NCI-H1694 treated with DMSO at 0.1 percent for 48 hours (cell line): ENCODE data around the gene NINJ1.

Experiments used
- DNase-seq: peaks from one replicate; lab custom pipeline; 2025; lab: John Stamatoyannopoulos, UW

NINJ1 gene

GRCh38 chr9:93100276-93100636 is 33.8 kb downstream of the NINJ1 start:
- no peak for DNase-seq

- DNase-seq = no peak
These were observed 34.3 kb downstream of the NINJ1 start for GRCh38 chr9:93099551-93100275.

GRCh38 chr9:93098236-93098946 is 35.7 kb downstream of the NINJ1 start:
- no peak for DNase-seq

GRCh38 chr9:93097511-93098201 is 36.4 kb downstream of the NINJ1 start:
- DNase-seq = no peak

GRCh38 chr9:93096811-93097382 is 37.2 kb downstream of the NINJ1 start:
- DNase-seq = no peak

DNA sequence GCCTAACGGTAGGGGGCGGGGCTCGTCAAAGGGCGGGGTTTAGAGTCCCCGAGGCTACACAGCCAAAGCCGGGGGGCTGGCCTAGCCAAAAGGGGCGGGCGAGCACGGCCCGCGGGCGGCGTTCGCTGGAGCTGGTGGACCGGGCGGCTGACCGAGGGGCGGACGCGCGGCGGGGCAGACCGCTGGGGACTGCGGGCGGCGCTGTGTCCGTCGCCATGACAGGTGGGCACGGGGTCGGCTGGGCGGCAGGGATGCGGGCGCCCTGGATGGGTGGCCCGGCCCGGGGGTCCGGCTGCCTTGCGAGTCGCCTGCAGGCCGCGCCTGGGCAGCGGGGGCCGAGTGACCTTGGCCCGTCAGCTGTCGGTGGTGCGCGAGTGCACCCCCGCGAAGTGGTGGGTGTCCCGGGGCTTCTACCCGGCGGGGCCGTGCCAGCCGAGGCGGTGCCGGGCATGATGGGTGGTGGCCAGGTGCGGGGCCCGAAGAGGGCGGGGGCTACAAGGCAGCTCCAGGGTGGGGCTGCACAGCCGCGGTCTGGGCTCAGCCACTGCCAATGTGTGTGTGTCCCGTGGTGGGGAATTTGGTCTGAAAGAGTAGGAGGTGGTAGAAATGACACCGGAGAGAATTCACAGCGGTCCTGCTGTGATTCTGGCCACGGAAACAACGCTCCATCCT is 37.8 kb downstream of the NINJ1 start, which contains the start of gene CARD19:
TSS of gene CARD19 (plus strand) at position 87 of the 672 bp plus-strand sequence. CDS start at position 216, 129 bp downstream.
- DNase-seq = no peak

- DNase-seq = peak; percentile 92
These were observed 38.6 kb downstream of the NINJ1 start for GRCh38 chr9:93095205-93096130.

DNA sequence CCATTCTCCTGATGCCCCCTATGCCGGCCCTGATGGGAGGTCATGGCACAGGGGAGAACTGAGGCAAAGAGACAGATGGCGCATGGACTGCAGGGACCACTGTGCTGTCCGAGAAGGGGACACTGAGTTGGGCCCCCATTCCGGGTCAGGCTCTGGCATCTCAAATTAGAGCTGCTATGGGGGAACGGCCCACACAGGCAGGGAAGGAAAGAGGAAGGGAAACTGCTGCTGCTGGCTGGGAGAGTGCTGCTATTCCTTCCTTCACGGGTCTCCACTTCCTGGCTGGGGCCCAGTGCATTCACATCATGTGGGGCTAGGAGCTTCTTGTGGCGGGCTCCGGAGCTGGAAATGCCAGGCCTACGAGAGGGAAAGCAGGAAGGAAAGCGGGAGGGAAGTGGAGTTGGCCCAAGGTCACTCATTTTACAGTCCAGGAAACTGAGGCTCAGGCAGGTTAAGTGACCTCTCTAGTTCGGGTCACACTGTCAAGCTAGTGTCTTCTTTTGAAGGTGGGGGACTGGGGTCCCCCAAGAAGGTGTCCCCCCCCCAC is 39.3 kb downstream of the NINJ1 start:
- no peak for DNase-seq

DNA sequence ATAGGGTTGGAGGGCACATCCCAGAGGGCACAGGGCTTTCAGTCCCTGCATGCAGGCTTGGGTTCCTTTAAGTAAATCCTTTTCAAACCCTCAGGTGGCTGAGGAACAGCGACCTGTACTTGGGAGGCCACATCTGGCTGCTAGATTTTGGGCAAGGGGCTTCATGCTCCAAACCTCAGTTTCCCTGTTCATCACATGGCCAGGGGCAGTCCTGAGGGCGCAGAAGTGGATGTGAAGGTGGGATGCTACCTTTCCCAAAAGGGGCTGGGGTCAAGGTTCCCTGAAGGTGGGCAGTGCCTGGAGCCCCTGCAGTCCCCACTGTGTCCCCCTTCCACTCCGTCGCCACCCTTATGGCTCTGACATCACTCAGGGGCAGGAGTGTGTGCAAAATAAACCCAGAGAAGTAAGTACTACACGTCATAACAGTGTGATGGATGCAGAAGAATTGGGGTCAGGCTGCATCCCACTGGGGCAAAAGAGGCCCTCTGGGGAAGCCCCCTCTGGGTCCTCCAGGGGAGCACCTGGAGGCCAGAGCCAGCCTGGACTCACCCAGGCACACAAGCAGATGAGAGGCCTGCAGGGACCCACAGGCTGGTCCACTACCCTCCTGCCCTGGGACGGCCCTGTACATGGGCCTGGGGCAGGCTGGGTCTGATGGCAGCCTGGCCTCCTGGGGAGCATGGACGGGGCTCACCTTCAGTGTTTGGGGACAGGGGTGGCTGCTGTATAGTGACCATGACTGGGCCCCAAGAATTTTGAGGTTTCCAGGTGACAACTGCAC is 40.0 kb downstream of the NINJ1 start:
- no peak for DNase-seq

DNA sequence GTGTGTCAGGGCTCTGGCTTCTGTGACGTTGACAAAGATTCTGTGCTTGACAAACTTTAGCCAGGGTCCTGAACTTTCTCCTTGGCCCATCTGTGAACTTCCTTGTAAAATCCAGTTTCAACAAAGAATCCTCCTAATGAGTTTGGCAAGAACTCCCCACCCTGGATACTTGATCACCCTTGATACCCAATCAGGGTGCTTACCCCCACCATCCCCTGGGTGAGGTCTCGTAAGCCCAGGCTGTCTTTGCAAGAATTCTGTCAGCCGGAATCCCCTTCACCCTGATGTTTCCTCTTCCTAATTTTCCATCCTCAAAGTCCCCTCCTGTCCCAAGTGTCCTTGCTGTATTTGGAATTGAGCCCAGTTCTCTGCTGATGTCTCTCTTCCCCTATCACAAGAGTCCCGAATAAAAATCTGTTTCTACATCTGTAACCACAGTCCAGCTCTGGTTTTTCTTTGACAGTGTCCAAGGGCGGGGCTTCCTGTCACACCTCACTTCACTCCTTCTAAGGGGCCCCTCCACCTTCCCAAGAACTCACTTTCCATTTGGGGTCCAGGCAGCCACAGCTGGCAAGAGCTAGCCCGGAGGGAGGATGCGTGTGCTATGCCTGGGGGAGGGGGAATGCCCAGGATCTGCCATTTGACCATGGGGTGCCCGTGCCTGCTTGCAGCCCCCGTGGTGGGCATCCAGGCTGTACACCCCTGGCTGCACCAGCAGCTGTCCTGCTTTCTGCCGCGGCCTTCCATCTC is 40.7 kb downstream of the NINJ1 start:
- DNase-seq = no peak

- no peak for DNase-seq
These were observed 41.6 kb downstream of the NINJ1 start for GRCh38 chr9:93092251-93092991.

DNA sequence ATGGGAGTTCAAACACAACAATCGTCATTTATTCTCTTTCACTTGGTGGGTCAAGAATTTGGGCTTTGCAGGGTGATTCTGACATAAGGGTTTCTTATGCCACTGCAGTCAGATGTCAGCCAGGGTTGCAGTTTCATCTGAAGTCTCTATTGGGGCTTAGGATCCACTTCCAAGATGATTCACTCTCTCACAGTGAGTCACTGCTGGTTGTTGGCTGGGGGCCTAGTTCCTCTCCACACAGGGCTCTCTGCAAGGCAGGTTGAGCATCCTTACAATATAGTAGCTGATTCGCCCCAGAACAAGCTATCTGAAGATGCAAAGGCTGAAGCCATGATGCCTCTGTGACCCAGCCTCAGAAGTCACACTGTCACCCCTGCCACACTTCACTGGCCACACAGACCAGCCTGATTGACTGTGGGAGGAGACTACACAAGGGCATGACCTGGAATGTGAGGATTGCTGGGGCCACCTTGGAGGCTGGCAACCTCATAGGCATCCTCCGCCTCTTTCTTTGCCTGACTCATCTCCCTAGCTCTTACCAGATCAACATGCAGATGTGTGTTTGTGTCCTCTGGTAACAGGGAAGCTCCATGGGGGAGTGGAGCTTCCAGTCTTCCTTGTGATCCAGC is 42.5 kb downstream of the NINJ1 start:
- no peak for DNase-seq

DNA sequence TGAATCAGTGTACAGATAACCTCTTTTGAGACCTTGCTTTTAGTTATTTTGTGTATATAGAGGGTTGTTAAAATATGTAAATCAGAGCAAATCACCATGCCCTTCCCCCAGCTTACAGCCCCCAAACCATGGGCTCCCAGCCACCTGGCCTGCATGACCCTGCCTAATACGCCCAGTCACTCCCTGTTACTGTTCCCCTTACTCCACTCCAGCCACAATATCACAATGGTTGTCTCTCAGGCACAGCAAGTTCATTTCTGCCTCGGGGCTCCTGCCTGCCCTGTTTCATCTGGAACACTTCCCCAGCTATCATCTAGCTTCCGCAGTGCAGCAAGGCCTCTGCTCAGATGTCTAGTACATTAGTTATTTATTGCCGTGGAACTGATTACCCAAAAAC is 43.0 kb downstream of the NINJ1 start:
- DNase-seq = no peak

- DNase-seq = no peak
These were observed 43.9 kb downstream of the NINJ1 start for GRCh38 chr9:93090091-93090655.

GRCh38 chr9:93089481-93089991 is 44.5 kb downstream of the NINJ1 start:
- no peak for DNase-seq

- no peak for DNase-seq
These were observed 45.0 kb downstream of the NINJ1 start for GRCh38 chr9:93089024-93089423.

GRCh38 chr9:93088656-93089015 is 45.4 kb downstream of the NINJ1 start:
- no peak for DNase-seq
